ENCODE data around the gene GFPT1. TPM values are rescaled to one million over a fixed set of nuclear protein-coding genes. Genes with fewer than 3 reads are reported as not detected.

The GFPT1 gene
- total and polyA plus RNA-seq, 9 of the 15 experiments (the other 6 are each of a cell fraction or from before 2014, with no cell fraction given), result 6.6 to 38.3 (median 15.9) TPM

- TF ChIP-seq PBX2 (CRISPR knock-in tag; IDR thresholded peaks at IDR 0.05; ENCODE audit: low read depth), result peak; percentile 69
- TF ChIP-seq PBX2 (tag; conservative IDR thresholded peaks at IDR 0.05; ENCODE audit: low read depth), result no peak
- no peak for TF ChIP-seq TAF15 (IDR thresholded peaks at IDR 0.05; ENCODE audit: low read depth, low read length)
- TF ChIP-seq THAP7 (CRISPR knock-in tag; IDR thresholded peaks at IDR 0.05), result no peak
- peak; percentile 89 for TF ChIP-seq POLR2B (IDR thresholded peaks at IDR 0.05; ENCODE audit: low read depth, partially characterized antibody)
- 0 out of 2 replicates have a peak, but pooled peaks have one; percentile 69 for TF ChIP-seq DNMT1 (IDR thresholded peaks at IDR 0.05)
- no peak for TF ChIP-seq ZNF512 (tag; IDR thresholded peaks at IDR 0.05)
- TF ChIP-seq, protein P1, sequence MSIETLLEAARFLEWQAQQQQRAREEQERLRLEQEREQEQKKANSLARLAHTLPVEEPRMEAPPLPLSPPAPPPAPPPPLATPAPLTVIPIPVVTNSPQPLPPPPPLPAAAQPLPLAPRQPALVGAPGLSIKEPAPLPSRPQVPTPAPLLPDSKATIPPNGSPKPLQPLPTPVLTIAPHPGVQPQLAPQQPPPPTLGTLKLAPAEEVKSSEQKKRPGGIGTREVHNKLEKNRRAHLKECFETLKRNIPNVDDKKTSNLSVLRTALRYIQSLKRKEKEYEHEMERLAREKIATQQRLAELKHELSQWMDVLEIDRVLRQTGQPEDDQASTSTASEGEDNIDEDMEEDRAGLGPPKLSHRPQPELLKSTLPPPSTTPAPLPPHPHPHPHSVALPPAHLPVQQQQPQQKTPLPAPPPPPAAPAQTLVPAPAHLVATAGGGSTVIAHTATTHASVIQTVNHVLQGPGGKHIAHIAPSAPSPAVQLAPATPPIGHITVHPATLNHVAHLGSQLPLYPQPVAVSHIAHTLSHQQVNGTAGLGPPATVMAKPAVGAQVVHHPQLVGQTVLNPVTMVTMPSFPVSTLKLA (conservative IDR thresholded peaks at IDR 0.05), result peak; percentile 59 to 80; a peak in 3 of 4 replicates
- peak; percentile 90 for TF ChIP-seq MEIS2 (IDR thresholded peaks at IDR 0.05; ENCODE audit: partially characterized antibody)
- TF ChIP-seq HDAC6 (IDR thresholded peaks at IDR 0.05; ENCODE audit: low read depth, low read length), result no peak
- TF ChIP-seq AFF1 (IDR thresholded peaks at IDR 0.05; ENCODE audit: low read depth in 1 of 2, partially characterized antibody in 2 of 2), result peak in 1 of 2 experiments; percentile 26
- 0 out of 2 replicates have a peak, but pooled peaks have one; percentile 30 for TF ChIP-seq SIN3B (IDR thresholded peaks at IDR 0.05; ENCODE audit: low read depth)
- no peak; the same call in 1 of the 2 replicates for TF ChIP-seq ZNF24 (IDR thresholded peaks at IDR 0.05)
- no peak for TF ChIP-seq ZNF184 (CRISPR knock-in tag; IDR thresholded peaks at IDR 0.05)
- TF ChIP-seq RBM15 (IDR thresholded peaks at IDR 0.05; ENCODE audit: insufficient read depth, low read length), result no peak
- no peak for TF ChIP-seq CSDE1 (IDR thresholded peaks at IDR 0.05)
These were observed at the start of gene GFPT1 (continued) for GRCh38 chr2:69386789-69387734.
